BLaER1 treated with 17β-estradiol and CSF1 and Interleukin-3, amounts not matched to agents 10 nM and 100 nM (cell line): ENCODE measurements around the gene PRSS38.
A peak's percentile ranks its signal among the peaks of the same experiment; 100 is the strongest.

ENCODE experiments used
- H3K27ac ChIP-seq, 11 experiments: shearing (Covaris generic); formaldehyde crosslinking; 2 replicates each; pipeline ENCODE4 v1.8.1; 2022
- H3K27me3 ChIP-seq, 11 experiments: shearing (Covaris generic); formaldehyde crosslinking; 2 replicates each; pipeline ENCODE4 v1.8.1; 2022
- H3K36me3 ChIP-seq, 11 experiments: shearing (Covaris generic); formaldehyde crosslinking; 2 replicates each; pipeline ENCODE4 v1.8.1; 2022
- H3K4me1 ChIP-seq, 10 experiments: shearing (Covaris generic); formaldehyde crosslinking; 2 replicates each; pipeline ENCODE4 v1.8.1; 2022
- H3K4me2 ChIP-seq, 11 experiments: shearing (Covaris generic); formaldehyde crosslinking; 2 replicates each; pipeline ENCODE4 v1.8.1; 2022
- H3K4me3 ChIP-seq, 10 experiments: shearing (Covaris generic); formaldehyde crosslinking; 2 replicates each; pipeline ENCODE4 v1.8.1; 2022
- H3K9ac ChIP-seq, 11 experiments: shearing (Covaris generic); formaldehyde crosslinking; 2 replicates each; pipeline ENCODE4 v1.8.1; 2022
- H3K9me3 ChIP-seq, 11 experiments: shearing (Covaris generic); formaldehyde crosslinking; replicated peaks in 1 of 11; 2 replicates each; pipeline ENCODE4 v1.8.1; 2022
- H4K20me1 ChIP-seq, 11 experiments: shearing (Covaris generic); formaldehyde crosslinking; 2 replicates each; pipeline ENCODE4 v1.8.1; 2022
- Cebpa-rat ChIP-seq, 11 experiments: shearing (Covaris generic); IDR thresholded peaks; 2 replicates each; pipeline ENCODE4 v1.8.1; 2022

PRSS38 gene

GRCh38 chr1:227794817-227795192 is 20.7 kb upstream of the PRSS38 start:
- Histone ChIP-seq H3K9ac (no peak overlapping the region), H4K20me1 (peaks cover 0 to 12% (median 0%) of the 10 kb centered on the region in 11 experiments; a peak in 2 of 22 replicates), H3K27me3 (no peaks in the 10 kb centered on the region), H3K4me1 (peaks cover 0 to 7% (median 0%) of the 10 kb centered on the region in 10 experiments; a peak in 2 of 20 replicates), H3K9me3 (no peaks in the 10 kb centered on the region), H3K4me2 (peak overlapping the region in 2 of 11 experiments; percentile 11 to 13; a peak in 2 of 22 replicates), H3K4me3 (no peak overlapping the region), H3K36me3 (no peaks in the 10 kb centered on the region), H3K27ac (no peak overlapping the region)
- no peak for TF ChIP-seq Cebpa-rat (IDR thresholded peaks at IDR 0.05)

- Histone ChIP-seq H3K4me2 (no peak overlapping the region), H3K27me3 (no peaks in the 10 kb centered on the region), H3K9ac (no peak overlapping the region), H3K4me1 (peaks cover 0 to 7% (median 0%) of the 10 kb centered on the region in 10 experiments; a peak in 2 of 20 replicates), H4K20me1 (peaks cover 0 to 12% (median 0%) of the 10 kb centered on the region in 11 experiments; a peak in 2 of 22 replicates), H3K27ac (no peak overlapping the region), H3K36me3 (no peaks in the 10 kb centered on the region), H3K4me3 (no peak overlapping the region), H3K9me3 (no peaks in the 10 kb centered on the region)
- TF ChIP-seq Cebpa-rat (IDR thresholded peaks at IDR 0.05): no peak
Measured at GRCh38 chr1:227795732-227796131, 19.7 kb upstream of the PRSS38 start.

- no peak overlapping the region for H3K9ac ChIP-seq
- H3K36me3 ChIP-seq: no peaks in the 10 kb centered on the region
- no peaks in the 10 kb centered on the region for H3K9me3 ChIP-seq
- H4K20me1 ChIP-seq: peaks cover 0 to 12% (median 0%) of the 10 kb centered on the region in 11 experiments; a peak in 2 of 22 replicates
- H3K4me2 ChIP-seq: no peak overlapping the region
- H3K4me1 ChIP-seq: peaks cover 0 to 7% (median 0%) of the 10 kb centered on the region in 10 experiments; a peak in 2 of 20 replicates
- TF ChIP-seq Cebpa-rat (IDR thresholded peaks at IDR 0.05): no peak
- H3K27ac ChIP-seq: no peak overlapping the region
- H3K27me3 ChIP-seq: no peaks in the 10 kb centered on the region
- no peak overlapping the region for H3K4me3 ChIP-seq
Measured at GRCh38 chr1:227796359-227796915, 19.0 kb upstream of the PRSS38 start.

- Histone ChIP-seq H3K9ac (no peak overlapping the region), H3K4me1 (peaks cover 0 to 7% (median 0%) of the 10 kb centered on the region in 10 experiments; a peak in 2 of 20 replicates), H4K20me1 (peaks cover 0 to 12% (median 0%) of the 10 kb centered on the region in 11 experiments; a peak in 2 of 22 replicates), H3K36me3 (no peaks in the 10 kb centered on the region), H3K4me2 (no peak overlapping the region), H3K27me3 (no peaks in the 10 kb centered on the region), H3K27ac (no peak overlapping the region), H3K4me3 (no peak overlapping the region), H3K9me3 (no peaks in the 10 kb centered on the region)
- TF ChIP-seq Cebpa-rat (IDR thresholded peaks at IDR 0.05): no peak
Measured at GRCh38 chr1:227797144-227797543, 18.3 kb upstream of the PRSS38 start.

- Histone ChIP-seq H3K4me2 (no peak overlapping the region), H3K36me3 (no peaks in the 10 kb centered on the region), H3K9me3 (no peaks in the 10 kb centered on the region), H3K27me3 (no peaks in the 10 kb centered on the region), H3K9ac (no peak overlapping the region), H3K4me3 (no peak overlapping the region), H3K4me1 (peaks cover 0 to 7% (median 0%) of the 10 kb centered on the region in 10 experiments; a peak in 2 of 20 replicates), H4K20me1 (peaks cover 0 to 7% (median 0%) of the 10 kb centered on the region in 11 experiments; a peak in 1 of 22 replicates), H3K27ac (no peak overlapping the region)
- no peak for TF ChIP-seq Cebpa-rat (IDR thresholded peaks at IDR 0.05)
Measured at GRCh38 chr1:227797625-227798024, 17.9 kb upstream of the PRSS38 start.

GRCh38 chr1:227798078-227798802 is 17.2 kb upstream of the PRSS38 start:
- no peaks in the 10 kb centered on the region for H3K27me3 ChIP-seq
- H3K4me1 ChIP-seq: peaks cover 0 to 7% (median 0%) of the 10 kb centered on the region in 10 experiments; a peak in 2 of 20 replicates
- H3K4me3 ChIP-seq: no peak overlapping the region
- H3K9ac ChIP-seq: no peak overlapping the region
- no peak overlapping the region for H3K4me2 ChIP-seq
- H3K36me3 ChIP-seq: no peaks in the 10 kb centered on the region
- peaks cover 0 to 1% (median 0%) of the 10 kb centered on the region in 11 experiments; a peak in 2 of 22 replicates for H3K9me3 ChIP-seq
- 0 out of 22 replicates have a peak, but pooled peaks cover 0 to under 1% (median 0%) of the 10 kb centered on the region in 11 experiments for H4K20me1 ChIP-seq
- TF ChIP-seq Cebpa-rat (IDR thresholded peaks at IDR 0.05): no peak
- no peak overlapping the region for H3K27ac ChIP-seq

GRCh38 chr1:227799756-227800155 is 15.7 kb upstream of the PRSS38 start:
- no peaks in the 10 kb centered on the region for H4K20me1 ChIP-seq
- TF ChIP-seq Cebpa-rat (IDR thresholded peaks at IDR 0.05): no peak
- no peak overlapping the region; a peak in 1 of 22 replicates for H3K4me2 ChIP-seq
- H3K9ac ChIP-seq: no peak overlapping the region
- H3K36me3 ChIP-seq: no peaks in the 10 kb centered on the region
- H3K4me1 ChIP-seq: peaks cover 0 to 2% (median 0%) of the 10 kb centered on the region in 10 experiments; a peak in 2 of 20 replicates
- no peak overlapping the region for H3K4me3 ChIP-seq
- H3K9me3 ChIP-seq: peaks cover 0 to 16% (median 7%) of the 10 kb centered on the region in 11 experiments; a peak in 13 of 22 replicates
- no peak overlapping the region for H3K27ac ChIP-seq
- no peaks in the 10 kb centered on the region for H3K27me3 ChIP-seq

- no peak overlapping the region for H3K27ac ChIP-seq
- H3K4me2 ChIP-seq: no peak overlapping the region
- H3K9me3 ChIP-seq: peaks cover 24 to 49% (median 37%) of the 10 kb centered on the region in 11 experiments; a peak in 21 of 22 replicates
- no peak overlapping the region for H3K4me3 ChIP-seq
- no peak overlapping the region for H3K9ac ChIP-seq
- no peaks in the 10 kb centered on the region for H3K36me3 ChIP-seq
- peaks cover 0 to 9% (median 6%) of the 10 kb centered on the region in 10 experiments; a peak in 11 of 20 replicates for H3K4me1 ChIP-seq
- no peaks in the 10 kb centered on the region for H3K27me3 ChIP-seq
- TF ChIP-seq Cebpa-rat (IDR thresholded peaks at IDR 0.05): no peak
- no peaks in the 10 kb centered on the region for H4K20me1 ChIP-seq
Measured at GRCh38 chr1:227803933-227804332, 11.5 kb upstream of the PRSS38 start.

GRCh38 chr1:227805606-227806197 is 9.8 kb upstream of the PRSS38 start:
- Histone ChIP-seq H3K4me3 (no peak overlapping the region), H3K9ac (no peak overlapping the region), H3K27me3 (no peaks in the 10 kb centered on the region), H3K9me3 (peaks cover 24 to 56% (median 38%) of the 10 kb centered on the region in 11 experiments; a peak in 21 of 22 replicates), H3K4me2 (no peak overlapping the region), H3K27ac (no peak overlapping the region), H3K36me3 (no peaks in the 10 kb centered on the region), H4K20me1 (no peaks in the 10 kb centered on the region), H3K4me1 (peaks cover 0 to 10% (median 7%) of the 10 kb centered on the region in 10 experiments; a peak in 11 of 20 replicates)
- no peak for TF ChIP-seq Cebpa-rat (IDR thresholded peaks at IDR 0.05)
